Ureter (tissue), 1 donor: ENCODE measurements around the gene TUBGCP6. TPM values are rescaled to one million over a fixed set of nuclear protein-coding genes. Genes with fewer than 3 reads are reported as not detected.

Source experiments
- DNase-seq: peaks from one replicate; pipeline ENCODE4 v3.0.0-alpha.2; 2020; ENCODE audit warnings: low spot score
- total RNA-seq: library from RNA; stranded (reverse); gene quantifications from one replicate; pipeline ENCODE4 v1.2.4, GENCODE V29; 2023
- donor health status: DM: yes; HTN: yes; CAD: no.

The TUBGCP6 gene
- total RNA-seq, 1 donor from 2014 or later, result 57.2 TPM

DNA sequence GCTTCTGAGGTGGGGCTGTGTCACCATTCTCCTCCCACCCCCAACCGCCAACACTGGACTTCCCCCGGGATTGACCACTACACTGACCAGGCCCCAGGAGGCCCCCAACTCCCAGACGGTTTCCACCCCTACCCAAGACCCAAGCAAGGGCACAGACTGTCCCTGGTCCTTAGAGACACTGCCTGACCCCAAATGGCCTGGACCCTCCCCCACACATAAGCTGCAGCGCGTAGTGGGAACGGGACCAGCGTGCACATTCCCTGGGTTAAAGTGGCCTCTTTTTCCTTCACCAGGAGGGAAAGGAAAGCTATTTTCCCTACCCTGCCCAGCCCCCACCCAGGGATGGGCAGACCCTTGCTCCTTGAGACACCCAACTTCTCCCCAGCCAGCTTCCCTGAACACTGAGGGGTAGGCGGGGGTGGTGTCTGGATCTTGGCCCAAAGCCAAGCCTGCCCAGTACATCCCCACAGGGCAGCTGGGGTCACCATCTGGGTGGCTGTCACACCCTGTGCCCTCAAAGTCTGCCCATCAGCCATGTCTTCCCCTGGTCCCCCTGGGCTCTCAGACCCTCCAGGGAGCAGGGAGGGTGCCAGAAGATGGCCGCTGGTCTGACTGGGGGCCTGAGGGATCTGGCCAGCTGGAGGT, 18.3 kb upstream of the TUBGCP6 start:
- no peak for DNase-seq

GRCh38 chr22:50262460-50262911, 17.7 kb upstream of the TUBGCP6 start:
- DNase-seq, result no peak

DNA sequence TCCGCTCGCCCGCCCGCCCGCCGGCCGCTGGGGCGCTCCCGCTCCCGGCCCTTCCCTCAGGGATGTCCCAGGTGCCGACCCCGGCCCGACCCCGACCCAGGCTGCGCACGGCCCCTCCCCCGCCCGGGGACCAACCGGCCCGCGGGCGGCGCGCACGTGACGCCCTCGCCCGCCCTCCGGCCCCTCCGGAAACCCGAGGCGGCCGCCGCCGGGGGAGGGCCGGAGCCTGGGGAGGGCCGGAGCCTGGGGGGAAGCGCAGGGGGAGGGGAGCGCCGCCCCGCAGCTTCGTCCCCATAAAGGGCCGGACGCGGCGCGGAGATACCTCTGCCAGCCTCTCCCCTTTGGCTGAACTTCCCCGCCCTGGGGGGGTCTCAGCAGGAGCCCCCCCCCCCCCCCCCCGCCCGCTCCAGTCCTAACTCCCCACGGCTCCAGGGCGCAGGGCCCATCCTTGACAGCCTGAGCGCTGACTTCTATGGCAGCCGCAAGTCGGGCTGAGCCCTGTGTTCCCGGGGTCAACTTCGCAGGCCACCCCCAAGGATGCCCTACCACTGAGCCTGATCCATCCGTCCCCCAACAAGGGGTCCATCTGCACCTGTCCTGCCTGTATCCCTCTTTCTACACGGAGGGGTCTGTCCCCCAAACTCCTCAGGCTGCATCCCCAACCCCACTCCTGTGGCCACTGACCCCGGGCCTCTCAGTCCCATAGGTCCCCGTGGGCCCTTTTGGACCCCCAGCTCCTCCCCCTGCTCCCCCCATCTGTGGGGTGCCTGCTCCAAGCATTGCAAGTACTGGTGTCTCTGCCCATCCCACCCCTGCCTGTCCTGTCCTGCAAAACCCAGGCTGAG, 17.0 kb upstream of the TUBGCP6 start, which contains the start of gene MAPK12:
Gene MAPK12 (minus strand): TSS at position 69 of the 845 bp plus-strand sequence. CDS start 174 bp downstream, outside the sequence.
- no peak for DNase-seq

- no peak for DNase-seq
Measured at GRCh38 chr22:50260801-50261614, 16.2 kb upstream of the TUBGCP6 start.

- no peak for DNase-seq
Measured at GRCh38 chr22:50260434-50260800, 15.6 kb upstream of the TUBGCP6 start.

DNA sequence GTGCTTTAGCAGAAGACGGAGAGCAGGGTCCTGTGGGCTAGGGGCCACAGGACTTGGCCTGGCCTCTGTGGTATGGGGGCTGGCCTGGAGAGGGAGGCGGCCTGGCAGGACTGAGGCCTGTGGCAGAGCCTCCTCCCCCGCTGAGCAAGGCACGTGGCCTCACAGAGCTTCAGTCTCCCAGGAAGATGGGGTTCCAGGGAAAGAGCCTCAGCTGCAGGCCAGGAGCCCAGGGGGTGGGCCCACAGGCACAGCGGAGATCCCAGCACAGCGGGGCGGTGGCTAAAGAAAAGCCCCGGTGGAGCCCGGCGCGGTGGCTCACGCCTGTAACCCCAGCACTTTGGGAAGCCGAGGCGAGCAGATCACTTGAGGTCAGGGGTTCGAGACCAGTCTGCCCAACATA, 14.5 kb upstream of the TUBGCP6 start:
- DNase-seq, result no peak

GRCh38 chr22:50258361-50259292, 13.8 kb upstream of the TUBGCP6 start:
- no peak for DNase-seq

- no peak for DNase-seq
Measured at GRCh38 chr22:50257451-50258360, 12.9 kb upstream of the TUBGCP6 start.

DNA sequence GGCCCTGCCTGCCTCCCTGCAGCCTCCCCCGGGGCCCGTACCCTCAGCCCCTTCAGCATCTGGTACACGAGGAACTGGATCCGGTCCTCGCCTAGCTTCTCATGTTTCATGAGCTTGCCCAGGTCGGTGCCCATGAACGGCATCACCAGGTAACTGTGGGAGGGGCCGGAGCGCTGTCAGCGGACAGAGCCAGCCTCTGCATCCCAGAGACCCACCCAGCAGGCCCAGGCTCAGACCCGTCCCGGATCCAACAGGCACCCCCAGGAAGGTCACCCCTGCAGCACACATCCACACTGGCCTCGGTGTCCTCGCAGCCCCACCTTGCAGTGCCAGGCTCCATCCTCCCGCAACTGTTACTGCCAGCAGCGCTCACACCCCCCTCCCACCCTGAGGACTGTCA, 12.2 kb upstream of the TUBGCP6 start:
- DNase-seq, result no peak

- no peak for DNase-seq
Measured at GRCh38 chr22:50256258-50256862, 11.5 kb upstream of the TUBGCP6 start.

- DNase-seq, result no peak
Measured at GRCh38 chr22:50255607-50256006, 10.8 kb upstream of the TUBGCP6 start.

DNA sequence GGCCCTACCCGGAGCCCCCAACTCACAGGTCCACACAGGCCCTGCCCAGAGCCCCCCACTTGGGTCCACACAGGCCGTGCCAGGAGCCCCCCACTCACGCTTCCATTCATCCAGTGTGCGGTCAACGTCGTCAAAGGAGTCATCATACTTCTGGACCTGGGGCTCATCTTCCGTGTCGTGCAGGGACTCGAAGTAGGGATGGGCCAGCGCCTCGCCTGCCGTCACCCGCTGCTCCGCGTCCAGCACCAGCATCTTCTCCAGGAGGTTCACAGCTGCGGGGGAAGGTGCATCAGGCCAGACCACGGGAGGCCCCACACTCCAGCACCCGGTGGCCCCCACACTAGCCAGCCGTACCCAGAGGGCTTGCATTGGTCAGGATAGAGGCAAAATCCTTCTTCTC, 10.3 kb upstream of the TUBGCP6 start:
- DNase-seq, result no peak

- no peak for DNase-seq
Measured at GRCh38 chr22:50253941-50254340, 9.1 kb upstream of the TUBGCP6 start.

DNA sequence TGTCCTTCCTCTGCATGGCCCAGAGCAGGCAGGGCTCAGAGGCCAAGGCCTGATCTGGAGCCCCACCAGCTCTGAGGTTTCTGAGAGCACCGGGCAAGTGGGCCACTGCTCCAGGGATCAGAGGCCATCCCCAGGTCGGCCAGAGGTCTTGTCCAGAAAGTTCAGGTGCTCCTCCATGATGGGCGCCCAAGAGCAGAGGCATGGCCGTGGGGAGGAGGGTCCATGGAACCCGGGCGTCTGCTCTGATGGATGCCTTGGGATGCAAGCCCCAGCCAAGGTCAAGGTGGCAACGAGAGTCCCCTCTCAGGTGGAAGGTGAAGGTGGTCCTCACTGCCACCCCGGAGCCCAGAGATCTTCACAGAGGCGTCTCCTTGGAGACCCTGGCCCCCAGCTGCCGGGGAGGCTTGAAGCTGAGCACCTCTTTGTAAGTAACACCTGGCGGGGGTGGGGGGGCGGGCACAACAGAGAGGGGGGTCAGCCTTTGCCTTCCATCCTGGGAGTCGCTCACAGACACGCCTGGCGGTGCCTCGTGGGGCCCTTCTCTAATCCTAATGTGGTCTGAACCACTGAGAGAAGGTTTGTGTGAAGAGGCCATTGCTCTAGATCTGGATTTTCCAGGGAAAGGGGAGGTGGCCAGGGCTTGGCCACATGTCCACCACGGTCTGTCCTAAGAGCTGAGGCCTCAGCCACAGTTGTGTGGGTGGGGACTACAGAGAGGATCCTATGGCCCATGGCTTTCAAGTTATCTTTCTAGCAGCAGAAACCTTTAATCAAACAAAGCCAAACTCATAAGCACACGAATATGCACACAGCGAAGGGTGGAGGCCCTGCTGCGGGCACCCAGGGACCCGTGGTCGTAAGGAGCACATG, 8.5 kb upstream of the TUBGCP6 start:
- no peak for DNase-seq

- peak; percentile 83 for DNase-seq
Measured at GRCh38 chr22:50252082-50253045, 7.5 kb upstream of the TUBGCP6 start.

GRCh38 chr22:50251477-50252081, 6.8 kb upstream of the TUBGCP6 start:
- DNase-seq, result no peak
